HG02840 (cell line): ENCODE data around the gene PRPF6.

Experiments
- ATAC-seq: cut with Tn5 transposase; IDR thresholded peaks from one replicate; pipeline ENCODE4 v1.9.1; 2021; ENCODE audit warnings: mild to moderate bottlenecking, moderate library complexity, moderate number of reproducible peaks; ENCODE audit not compliant: unreplicated experiment, low FRiP score

Gene PRPF6

DNA sequence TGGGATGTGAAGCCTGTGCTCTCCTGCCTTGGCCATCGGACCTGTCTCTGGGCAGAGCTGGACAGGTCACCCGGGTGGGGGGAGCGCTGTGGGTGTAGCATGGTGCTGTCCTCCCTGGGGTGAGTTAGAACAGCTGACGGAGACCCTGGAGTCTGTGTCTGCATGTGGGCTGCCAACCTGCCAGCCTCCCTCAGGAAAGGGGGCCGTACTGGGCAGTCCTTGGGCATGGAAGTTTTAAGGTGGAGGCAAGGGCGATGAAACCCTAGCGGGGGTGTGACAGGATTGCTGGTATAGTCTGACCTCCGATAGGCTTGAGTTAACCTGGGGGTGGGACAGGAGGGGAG, 66.1 kb downstream of the PRPF6 start:
- no peak for ATAC-seq

DNA sequence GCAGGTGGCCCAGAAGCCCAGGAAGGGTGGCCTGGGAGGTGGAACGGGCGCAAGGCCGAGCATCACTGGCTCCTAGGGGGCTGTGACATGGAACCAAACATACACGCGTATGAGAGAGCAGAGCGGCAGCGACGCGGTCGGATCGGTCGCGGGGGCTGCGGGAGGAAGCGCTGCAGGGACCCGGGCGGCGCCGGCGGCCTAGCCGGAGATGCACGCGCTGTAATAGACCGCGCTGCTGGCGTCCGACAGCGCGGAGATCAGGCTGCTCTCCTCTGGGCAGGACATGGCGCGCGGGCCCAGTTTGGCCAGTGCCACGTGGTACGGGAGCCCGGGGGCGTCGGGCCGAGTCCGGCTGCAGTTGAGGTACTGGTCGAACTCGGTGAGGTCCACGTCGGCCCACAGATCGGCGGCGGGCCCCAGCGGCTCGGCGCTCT, 67.1 kb downstream of the PRPF6 start:
- ATAC-seq, result no peak

GRCh38 chr20:64048402-64049044, 67.6 kb downstream of the PRPF6 start:
- no peak for ATAC-seq

- no peak for ATAC-seq
Measured at GRCh38 chr20:64049060-64049877, 68.3 kb downstream of the PRPF6 start, which contains the start of gene SOX18. TSS of gene SOX18 (minus strand) at chr20:64049639. CDS start at chr20:64049516, 123 bp downstream.

DNA sequence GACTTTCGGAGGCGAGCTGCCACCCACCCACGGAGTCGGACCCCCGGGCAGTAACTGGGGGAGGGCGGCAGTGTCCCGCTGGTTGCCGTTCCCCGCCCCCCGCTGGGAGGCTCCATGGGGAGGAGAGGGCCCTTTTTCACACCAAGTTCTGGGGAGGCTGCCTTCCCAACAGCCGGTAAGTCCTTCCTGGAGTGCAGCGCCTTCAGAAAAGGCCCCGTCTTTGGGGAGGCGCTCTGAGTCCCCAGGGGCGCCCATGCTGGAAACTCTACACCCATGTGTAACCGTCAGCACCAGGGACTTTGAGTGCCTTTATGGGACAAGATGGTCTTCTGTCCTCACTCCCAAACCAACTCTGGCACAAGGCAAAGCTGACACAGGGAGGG, 68.9 kb downstream of the PRPF6 start:
- no peak for ATAC-seq

- no peak for ATAC-seq
Measured at GRCh38 chr20:64050261-64051032, 69.5 kb downstream of the PRPF6 start.

DNA sequence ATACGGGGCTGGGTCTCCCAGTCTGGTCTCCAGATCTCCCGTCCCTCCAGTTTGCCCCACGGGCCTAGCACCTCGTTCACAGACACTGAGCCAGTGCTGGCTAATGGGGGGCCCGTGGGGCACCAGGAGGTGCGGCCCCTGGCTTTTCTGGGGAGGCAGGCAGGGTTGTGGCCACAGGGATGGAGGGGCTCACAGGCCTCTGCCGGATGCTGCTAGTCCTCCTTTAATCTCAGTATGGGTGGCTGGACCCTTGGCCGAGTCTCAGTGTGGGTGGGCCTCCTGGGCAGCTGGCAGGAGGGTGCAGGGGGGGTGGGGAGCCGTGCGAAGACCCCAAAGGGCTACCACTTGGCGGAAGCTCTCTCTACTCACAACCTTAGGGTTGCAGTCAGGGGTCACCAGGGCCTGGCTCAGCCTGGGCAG, 70.1 kb downstream of the PRPF6 start:
- no peak for ATAC-seq

DNA sequence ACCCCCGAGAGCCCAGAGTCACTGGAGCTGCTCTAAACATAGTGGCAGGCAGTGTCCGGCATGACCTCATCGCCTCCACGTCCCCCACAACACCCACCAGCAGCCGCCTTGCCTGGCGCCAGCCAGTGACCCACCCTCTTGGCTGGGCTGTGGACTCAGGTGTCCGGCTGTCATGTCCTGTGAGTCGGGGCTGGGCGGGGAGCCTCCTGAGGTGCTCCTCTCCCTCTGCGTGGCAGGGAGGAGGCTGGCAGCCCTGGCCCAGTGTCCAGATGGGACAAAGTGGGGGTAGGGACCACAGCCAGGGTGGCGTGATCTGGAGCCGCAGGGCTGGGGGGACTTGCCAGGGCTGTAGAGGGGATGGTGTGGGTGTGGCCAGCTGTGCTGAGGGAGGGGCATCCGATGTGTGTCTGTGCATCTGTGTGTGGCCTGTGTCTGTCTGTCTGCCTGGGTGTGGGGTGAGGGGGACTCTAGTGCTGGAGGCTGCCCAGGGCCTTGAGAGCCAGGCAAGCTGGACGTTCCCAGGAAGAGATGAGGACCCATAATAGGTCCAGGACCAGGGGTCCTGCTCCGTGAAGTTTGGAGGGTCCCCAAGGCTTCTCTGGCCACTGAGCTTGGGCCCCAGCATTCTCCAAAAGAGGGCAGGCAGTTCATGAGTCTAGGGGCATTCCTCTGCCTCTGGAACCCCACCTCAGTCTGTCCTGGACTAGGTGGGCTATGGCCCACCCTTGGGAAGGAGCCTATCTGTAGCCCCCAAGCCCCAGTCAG, 70.8 kb downstream of the PRPF6 start:
- no peak for ATAC-seq

GRCh38 chr20:64052326-64052722, 71.4 kb downstream of the PRPF6 start:
- no peak for ATAC-seq

- ATAC-seq, result no peak
Measured at GRCh38 chr20:64052987-64053840, 72.3 kb downstream of the PRPF6 start.

DNA sequence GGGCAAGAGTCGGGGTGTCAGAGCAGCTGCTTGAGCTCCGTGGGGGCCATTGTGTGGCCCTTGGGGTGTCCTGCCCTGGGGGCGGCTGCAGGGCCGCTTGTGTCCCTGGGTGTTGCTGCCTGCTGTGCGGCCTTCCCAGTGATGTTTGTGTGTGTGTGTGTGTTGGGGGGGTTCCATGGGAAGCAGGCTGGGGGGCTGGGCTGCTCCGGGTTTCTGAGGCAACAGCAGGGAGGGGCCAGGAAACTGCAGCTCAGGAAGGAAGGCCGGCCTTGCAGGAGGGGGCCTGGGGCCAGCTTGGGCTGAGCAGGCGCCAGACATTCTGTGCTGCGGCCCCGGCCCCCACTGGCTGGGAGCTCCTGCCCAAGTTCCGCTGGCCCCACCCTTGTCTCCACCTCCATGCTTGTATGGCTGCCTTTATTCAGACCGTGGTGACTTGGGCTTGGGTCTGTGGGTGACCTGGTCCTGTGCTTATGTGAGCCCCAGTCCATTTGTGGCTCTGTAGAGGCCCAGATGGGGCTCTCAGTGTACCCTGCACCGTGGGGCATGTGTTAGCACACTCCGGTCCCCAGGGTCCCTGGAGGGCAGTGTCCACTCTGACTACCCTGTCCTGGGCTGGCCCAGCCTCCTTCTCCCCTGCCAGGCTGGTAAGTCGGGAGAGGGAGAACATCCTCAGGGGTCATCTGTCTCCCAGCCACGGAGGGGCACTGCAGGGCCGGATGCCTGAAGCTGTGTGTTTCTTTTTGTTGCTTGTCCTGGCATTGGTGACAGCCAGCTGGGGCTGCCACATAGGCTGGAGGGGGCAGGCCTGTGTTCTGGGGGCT, 73.1 kb downstream of the PRPF6 start:
- ATAC-seq, result no peak

DNA sequence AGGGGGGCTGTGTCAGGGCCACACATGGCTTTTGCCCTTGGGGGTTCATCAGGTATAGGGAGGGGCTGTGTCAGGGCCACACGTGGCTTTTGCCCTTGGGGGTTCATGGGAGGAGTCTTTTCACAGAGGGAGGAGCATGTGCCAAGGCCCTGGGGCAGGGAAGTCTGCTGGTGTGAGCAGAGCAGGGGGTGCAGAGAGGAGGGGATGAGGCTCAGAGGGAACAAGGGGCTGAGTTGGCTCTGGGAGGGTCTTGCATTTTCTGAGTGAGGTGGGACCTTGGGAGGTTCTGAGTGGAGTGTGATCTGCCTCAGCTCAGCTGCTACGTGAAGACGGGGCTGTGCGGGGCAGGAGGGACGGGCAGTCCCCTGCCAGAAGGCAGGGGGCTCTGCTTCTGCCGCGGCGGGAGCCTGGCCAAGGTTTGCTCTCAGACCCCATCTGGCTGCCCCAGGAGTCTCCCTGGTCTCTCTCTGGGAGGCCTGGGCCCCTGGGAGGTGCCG, 74.5 kb downstream of the PRPF6 start:
- no peak for ATAC-seq

- no peak for ATAC-seq
Measured at GRCh38 chr20:64055893-64056638, 75.1 kb downstream of the PRPF6 start.

GRCh38 chr20:64056639-64056888, 75.6 kb downstream of the PRPF6 start:
- ATAC-seq, result no peak

- no peak for ATAC-seq
Measured at GRCh38 chr20:64056889-64057627, 76.1 kb downstream of the PRPF6 start.

DNA sequence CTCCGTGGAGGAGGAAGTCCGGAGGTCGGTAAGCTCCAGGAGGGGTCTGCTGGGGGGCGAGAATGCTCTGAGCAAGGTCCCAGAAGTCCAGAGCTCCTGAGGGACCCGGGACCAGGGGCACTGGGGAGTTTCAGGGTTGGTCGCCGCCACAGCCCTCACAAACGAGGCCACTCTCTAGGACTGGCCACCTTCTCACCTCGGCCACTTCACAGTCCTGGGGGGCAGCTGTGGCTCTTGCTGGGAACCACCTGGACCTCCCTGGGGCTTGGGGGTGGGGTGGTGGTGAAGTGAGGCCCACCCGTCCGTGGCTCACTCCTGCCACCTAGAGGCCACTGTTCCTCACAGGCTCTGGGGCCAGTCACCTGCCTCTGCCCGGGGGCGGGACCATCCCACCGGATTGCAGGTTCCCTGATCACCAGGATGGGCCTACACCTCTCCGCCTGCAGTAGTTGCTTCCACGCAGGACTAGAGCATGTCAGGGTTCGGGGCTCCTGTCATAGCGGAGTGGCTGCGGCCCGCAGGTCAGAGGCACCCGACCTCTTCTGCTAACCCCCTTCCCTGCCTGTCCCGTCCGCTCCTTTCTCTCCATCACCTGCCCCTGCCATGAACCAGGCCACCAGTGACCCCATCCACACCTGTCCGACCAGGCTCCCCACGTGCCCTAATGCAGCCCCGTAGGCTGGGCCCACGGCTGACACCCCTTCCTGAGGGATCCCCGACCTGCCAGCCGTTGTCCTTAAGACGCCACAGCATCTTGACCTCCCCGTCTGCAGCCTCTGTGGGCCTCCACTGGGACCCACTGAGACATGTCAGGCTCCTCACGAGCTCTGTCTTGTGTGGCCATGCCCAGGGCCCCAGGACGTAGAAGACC, 76.9 kb downstream of the PRPF6 start:
- no peak for ATAC-seq

GRCh38 chr20:64058536-64058935, 77.6 kb downstream of the PRPF6 start:
- ATAC-seq, result no peak
